Spleen (tissue), 7 donors: Measurements from ENCODE around the gene MEGF8.

Source experiments
- CTCF ChIP-seq, 11 experiments: fragments of 200-600 bp in 7 of 11; fragments of 450-650 bp in 4 of 11; sonication (generic) in 4 of 11; IDR thresholded peaks in 8 of 11; conservative IDR thresholded peaks in 3 of 11; 1 replicate in 7 of 11; 2 replicates in 4 of 11; pipeline versions ENCODE4 v1.4.0 to v1.8.0; 2016 to 2021; ENCODE audit warnings: antibody characterized with exemption in 11 of 11, inconsistent platforms in 4 of 11, mild to moderate bottlenecking in 1 of 11
- POLR2AphosphoS5 ChIP-seq, 3 donors: sonication (generic); formaldehyde crosslinking; IDR thresholded peaks; one replicate each; pipeline ENCODE4 v1.5.1; 2017; ENCODE audit warnings: antibody characterized with exemption in 3 of 3
- donor health status: DM: no; HTN: no; CAD: no; lungs with moderate emphysema.
- donor health status: DM: no; HTN: no; CAD: no.
- donor health status: DM: no; HTN: no; CAD: no.

- TF ChIP-seq CTCF (IDR thresholded peaks at IDR 0.05 in 8 of 11, conservative IDR thresholded peaks at IDR 0.05 in 3 of 11): no peak
- no peak for TF ChIP-seq POLR2AphosphoS5 (IDR thresholded peaks at IDR 0.05)
These were observed 23.7 kb upstream of the MEGF8 start, which contains the start of gene PRR19 for GRCh38 chr19:42301646-42302203.
